Sigmoid colon (tissue), 7 donors: ENCODE results near the gene PCLAF. TPM values are rescaled to one million over a fixed set of nuclear protein-coding genes. Genes with fewer than 3 reads are reported as not detected.

Experiments used
- DNase-seq: peaks from one replicate; pipeline ENCODE4 v3.0.0-alpha.2; 2019
- H3K27ac ChIP-seq, 4 donors: fragments of 200-600 bp; sonication (generic); one replicate each; pipeline ENCODE4 v1.5.1; 2016 to 2019; ENCODE audit warnings: mild to moderate bottlenecking in 1 of 4
- H3K27me3 ChIP-seq, 3 donors: fragments of 200-600 bp; sonication (generic); one replicate each; pipeline ENCODE4 v1.5.1; 2019; ENCODE audit warnings: mild to moderate bottlenecking in 1 of 3
- H3K36me3 ChIP-seq, 4 donors: fragments of 200-600 bp; sonication (generic); one replicate each; pipeline ENCODE4 v1.5.1; 2016 to 2019
- H3K4me1 ChIP-seq, 4 donors: fragments of 200-600 bp; sonication (generic); one replicate each; pipeline ENCODE4 v1.5.1; 2017 to 2019
- H3K4me3 ChIP-seq, 4 donors: fragments of 200-600 bp; sonication (generic); one replicate each; pipeline ENCODE4 v1.5.1; 2017 to 2019; ENCODE audit warnings: mild to moderate bottlenecking in 2 of 4, moderate library complexity in 1 of 4
- H3K9me3 ChIP-seq, 4 donors: fragments of 200-600 bp in 3 of 4; sonication (generic) in 3 of 4; one replicate each; pipeline versions ENCODE4 v1.5.1 to v1.6.1; 2013 to 2019
- EP300 ChIP-seq, 4 donors: sonication (generic); formaldehyde crosslinking; IDR thresholded peaks; one replicate each; pipeline ENCODE4 v1.6.1; 2017; ENCODE audit warnings: antibody characterized with exemption in 4 of 4
- POLR2A ChIP-seq, 2 donors: fragments of 450-650 bp; IDR thresholded peaks; one replicate each; pipeline ENCODE4 v1.6.1; 2016; ENCODE audit warnings: antibody characterized with exemption in 2 of 2, mild to moderate bottlenecking in 2 of 2, moderate library complexity in 2 of 2
- POLR2AphosphoS5 ChIP-seq, 4 donors: sonication (generic); formaldehyde crosslinking; IDR thresholded peaks; one replicate each; pipeline ENCODE4 v1.6.1; 2017; ENCODE audit warnings: antibody characterized with exemption in 4 of 4
- WGBS, 2 donors: extraction: QIAGEN DNeasy Blood & Tissue Kit; methylation state at CpG; one replicate each; pipeline ENCODE4 v1.1.7; 2013; 5-methylcytosine and 5-hydroxymethylcytosine counted together
- intact Hi-C: fragments of 100-400 bp; cut with DNase I; formaldehyde crosslinking; loops from one replicate; pipeline ENCODE4 v1.15.1; 2023
- polyA plus RNA-seq, 3 donors: library from polyadenylated mRNA; stranded (reverse); fragments of 200-250 nt; gene quantifications; one replicate each; pipeline ENCODE4 v1.2.3, GENCODE V29; 2013
- total RNA-seq, 4 donors: library from RNA; depleted of rRNA; stranded (reverse); fragments of >200 nt; gene quantifications; one replicate each; pipeline ENCODE4 v1.1.0, GENCODE V29; 2016
- TF ChIP-seq, protein P1 (sequence below), 4 experiments: fragments of 450-650 bp in 3 of 4; fragments of 200-600 bp in 1 of 4; IDR thresholded peaks; one replicate each; pipeline ENCODE4 v1.5.1; 2016 to 2019; ENCODE audit warnings: antibody characterized with exemption in 4 of 4, mild to moderate bottlenecking in 3 of 4, moderate library complexity in 2 of 4
- donor health status: healthy with polysubstance abuse.
- donor health status: Bipolar disorder and iron deficiency.
- donor health status: healthy.

PCLAF gene
- total and polyA plus RNA-seq, 7 donors = 1.1 to 83.0 (median 6.5) TPM; not detected in 1

DNA sequence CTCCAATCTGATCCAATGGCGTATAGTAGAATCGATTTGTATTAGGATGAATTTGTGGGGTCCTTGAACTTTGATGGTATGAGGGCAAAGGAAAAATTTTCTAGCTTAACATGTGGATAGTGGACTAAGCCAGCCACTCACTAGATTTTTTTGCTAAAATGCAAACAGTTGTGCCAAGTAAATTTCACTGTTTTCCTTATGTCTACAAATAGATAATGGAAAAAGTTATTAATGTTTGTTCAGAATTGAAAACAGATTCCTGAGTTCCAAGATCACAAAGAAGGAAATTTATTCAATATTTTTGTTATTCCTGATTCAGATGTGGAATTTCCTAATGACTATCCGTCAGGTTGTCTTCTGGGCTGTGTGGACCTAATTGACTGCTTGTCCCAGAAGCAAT, 44.0 kb upstream of the PCLAF start:
- H3K9me3 ChIP-seq = no peaks in the 10 kb centered on the region
- intact Hi-C loops = no loop called here
- peaks cover 0 to 11% (median 5%) of the 10 kb centered on the region in 4 donors for H3K4me1 ChIP-seq
- no peaks in the 10 kb centered on the region for H3K27me3 ChIP-seq
- H3K36me3 ChIP-seq = peaks cover 0 to 77% (median 37%) of the 10 kb centered on the region in 4 donors
- H3K27ac ChIP-seq = no peak overlapping the region
- no peak overlapping the region for H3K4me3 ChIP-seq
- TF ChIP-seq, protein P1, sequence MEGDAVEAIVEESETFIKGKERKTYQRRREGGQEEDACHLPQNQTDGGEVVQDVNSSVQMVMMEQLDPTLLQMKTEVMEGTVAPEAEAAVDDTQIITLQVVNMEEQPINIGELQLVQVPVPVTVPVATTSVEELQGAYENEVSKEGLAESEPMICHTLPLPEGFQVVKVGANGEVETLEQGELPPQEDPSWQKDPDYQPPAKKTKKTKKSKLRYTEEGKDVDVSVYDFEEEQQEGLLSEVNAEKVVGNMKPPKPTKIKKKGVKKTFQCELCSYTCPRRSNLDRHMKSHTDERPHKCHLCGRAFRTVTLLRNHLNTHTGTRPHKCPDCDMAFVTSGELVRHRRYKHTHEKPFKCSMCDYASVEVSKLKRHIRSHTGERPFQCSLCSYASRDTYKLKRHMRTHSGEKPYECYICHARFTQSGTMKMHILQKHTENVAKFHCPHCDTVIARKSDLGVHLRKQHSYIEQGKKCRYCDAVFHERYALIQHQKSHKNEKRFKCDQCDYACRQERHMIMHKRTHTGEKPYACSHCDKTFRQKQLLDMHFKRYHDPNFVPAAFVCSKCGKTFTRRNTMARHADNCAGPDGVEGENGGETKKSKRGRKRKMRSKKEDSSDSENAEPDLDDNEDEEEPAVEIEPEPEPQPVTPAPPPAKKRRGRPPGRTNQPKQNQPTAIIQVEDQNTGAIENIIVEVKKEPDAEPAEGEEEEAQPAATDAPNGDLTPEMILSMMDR (IDR thresholded peaks at IDR 0.05) = no peak
- no peak for TF ChIP-seq POLR2AphosphoS5 (IDR thresholded peaks at IDR 0.05)
- no peak for TF ChIP-seq POLR2A (IDR thresholded peaks at IDR 0.05)
- no peak for TF ChIP-seq EP300 (IDR thresholded peaks at IDR 0.05)
- no peak for DNase-seq
- 88 to 94% methylated on average over 3 of the region's 3 CpGs for WGBS, 2 donors

DNA sequence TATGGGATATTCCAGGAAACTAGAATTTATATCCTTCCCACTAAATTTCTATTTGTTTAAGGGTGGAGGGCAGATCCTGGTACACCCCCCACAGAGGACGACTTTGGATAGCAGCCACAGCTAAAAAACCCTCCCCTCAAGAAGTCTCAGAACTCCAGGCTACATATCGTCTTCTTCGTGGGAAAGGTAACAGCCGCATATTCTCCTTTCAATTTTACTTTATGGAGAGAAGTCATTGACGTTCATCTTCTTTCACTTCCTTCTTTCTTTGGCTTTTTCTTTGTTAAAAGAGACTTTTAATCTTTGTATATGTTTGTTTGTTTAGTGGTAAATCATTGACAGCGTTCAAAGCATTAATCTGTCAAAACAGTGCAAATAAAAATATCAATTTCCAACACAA, 42.7 kb upstream of the PCLAF start:
- no peak for DNase-seq
- intact Hi-C loops = no loop called here
- TF ChIP-seq POLR2A (IDR thresholded peaks at IDR 0.05) (no peak), EP300 (IDR thresholded peaks at IDR 0.05) (no peak), POLR2AphosphoS5 (IDR thresholded peaks at IDR 0.05) (no peak)
- TF ChIP-seq, protein P1 (IDR thresholded peaks at IDR 0.05) = no peak
- peaks cover 0 to 3% (median 0%) of the 10 kb centered on the region in 4 donors for H3K4me1 ChIP-seq
- H3K9me3 ChIP-seq = no peaks in the 10 kb centered on the region
- WGBS, 2 donors = 47 to 62% methylated on average over 6 of the region's 6 CpGs
- no peak overlapping the region for H3K4me3 ChIP-seq
- H3K27me3 ChIP-seq = no peaks in the 10 kb centered on the region
- no peak overlapping the region for H3K27ac ChIP-seq
- H3K36me3 ChIP-seq = peaks cover 0 to 89% (median 38%) of the 10 kb centered on the region in 4 donors

DNA sequence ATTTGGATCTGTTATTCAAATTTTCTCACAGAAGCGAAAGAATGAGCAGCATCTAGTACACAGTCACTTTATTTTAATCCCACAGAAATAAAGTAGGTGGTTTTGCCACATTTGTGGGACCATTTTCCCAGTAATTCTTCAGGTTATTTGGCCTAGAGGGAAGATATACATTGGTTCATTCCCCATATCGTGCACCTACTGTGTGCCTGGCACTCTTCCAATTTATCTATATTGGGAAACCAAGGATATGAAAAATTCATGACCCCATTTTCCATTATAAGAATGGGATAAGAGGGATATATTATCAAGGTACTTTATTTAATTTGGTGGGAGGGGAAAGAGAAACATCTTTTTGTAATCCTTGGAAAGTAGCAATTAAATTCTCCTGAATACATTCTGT, 41.5 kb upstream of the PCLAF start:
- DNase-seq = no peak
- Histone ChIP-seq H3K9me3 (no peaks in the 10 kb centered on the region), H3K27ac (no peak overlapping the region), H3K4me3 (no peak overlapping the region), H3K4me1 (peaks cover 0 to 3% (median 0%) of the 10 kb centered on the region in 4 donors), H3K27me3 (no peaks in the 10 kb centered on the region), H3K36me3 (peaks cover 0 to 92% (median 46%) of the 10 kb centered on the region in 4 donors)
- TF ChIP-seq, protein P1 (IDR thresholded peaks at IDR 0.05) = no peak
- WGBS, 2 donors = 88 to 94% methylated on average over 2 of the region's 2 CpGs
- intact Hi-C loops = no loop called here

DNA sequence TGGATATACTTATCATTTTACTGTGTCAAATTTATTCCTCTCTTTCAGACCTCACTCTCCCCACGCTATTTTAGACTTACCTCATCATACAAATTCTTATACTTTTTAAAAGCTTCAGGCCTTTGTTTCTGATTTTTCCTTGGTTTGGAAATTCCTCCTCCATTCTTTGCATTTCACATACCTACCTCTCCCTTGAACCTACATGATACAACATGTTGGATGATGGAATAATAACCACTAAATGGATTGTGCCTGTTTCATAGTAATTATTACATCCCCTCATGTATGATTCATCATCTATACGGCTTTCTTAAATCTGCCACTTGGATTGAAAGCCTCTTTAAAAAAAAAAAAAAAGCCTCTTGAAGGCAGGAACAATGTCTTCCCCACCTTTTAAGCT, 31.0 kb upstream of the PCLAF start:
- TF ChIP-seq EP300 (IDR thresholded peaks at IDR 0.05) (no peak), POLR2AphosphoS5 (IDR thresholded peaks at IDR 0.05) (no peak), POLR2A (IDR thresholded peaks at IDR 0.05) (no peak)
- TF ChIP-seq, protein P1 (IDR thresholded peaks at IDR 0.05) = no peak
- Histone ChIP-seq H3K4me3 (no peak overlapping the region), H3K36me3 (peaks cover 5 to 96% (median 28%) of the 10 kb centered on the region in 4 donors), H3K27me3 (no peaks in the 10 kb centered on the region), H3K9me3 (no peaks in the 10 kb centered on the region), H3K27ac (no peak overlapping the region), H3K4me1 (no peaks in the 10 kb centered on the region)
- intact Hi-C loops = no loop called here
- no peak for DNase-seq
- WGBS, 2 donors = 92 to 94% methylated on average over 2 of the region's 2 CpGs

DNA sequence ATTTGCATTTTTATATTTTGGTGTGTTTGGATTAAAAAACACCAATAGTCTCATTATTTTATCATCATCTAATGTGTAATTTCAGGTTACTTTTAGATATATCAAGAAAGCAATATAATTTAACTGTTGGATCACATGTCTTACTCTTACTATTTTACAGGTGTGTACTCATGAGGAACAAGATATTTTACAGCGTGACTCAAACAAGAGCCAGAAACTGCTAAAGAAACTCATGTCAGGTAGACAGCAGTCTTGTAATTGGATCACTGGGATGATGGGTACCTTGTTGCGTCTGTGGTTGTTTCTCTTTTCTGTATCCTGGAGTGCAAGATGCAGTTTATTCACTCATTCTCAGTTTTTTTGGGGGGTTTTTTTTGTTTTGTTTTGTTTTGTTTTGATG, 19.3 kb upstream of the PCLAF start:
- no peaks in the 10 kb centered on the region for H3K9me3 ChIP-seq
- no peaks in the 10 kb centered on the region for H3K27me3 ChIP-seq
- H3K4me3 ChIP-seq = no peak overlapping the region
- no peak for DNase-seq
- peaks cover 11 to 99% (median 45%) of the 10 kb centered on the region in 4 donors for H3K36me3 ChIP-seq
- no peak overlapping the region for H3K27ac ChIP-seq
- TF ChIP-seq POLR2A (IDR thresholded peaks at IDR 0.05) = no peak
- TF ChIP-seq POLR2AphosphoS5 (IDR thresholded peaks at IDR 0.05) = no peak
- no peak for TF ChIP-seq EP300 (IDR thresholded peaks at IDR 0.05)
- TF ChIP-seq, protein P1 (IDR thresholded peaks at IDR 0.05) = no peak
- intact Hi-C loops = no loop called here
- no peaks in the 10 kb centered on the region for H3K4me1 ChIP-seq
- WGBS, 2 donors = 78 to 85% methylated on average over 2 of the region's 2 CpGs
